ENCODE results near the gene RARB.

RARB gene

GRCh38 chr3:25421747-25422146, 6.3 kb upstream of the RARB start:
- no peak for DNase-seq (ENCODE audit: low read depth in 2 of 2, low spot score in 1 of 2)

- DNase-seq (ENCODE audit: low read depth in 2 of 2, low spot score in 1 of 2), result no peak
Measured at GRCh38 chr3:25423780-25424588, 4.1 kb upstream of the RARB start.

GRCh38 chr3:25424614-25425013, 3.4 kb upstream of the RARB start:
- DNase-seq (ENCODE audit: low read depth in 2 of 2, low spot score in 1 of 2), result no peak

GRCh38 chr3:25426408-25426807, 1.7 kb upstream of the RARB start:
- DNase-seq (ENCODE audit: low read depth in 2 of 2, low spot score in 1 of 2), result no peak

- no peak for DNase-seq (ENCODE audit: low read depth in 2 of 2, low spot score in 1 of 2)
Measured at GRCh38 chr3:25427155-25427554, 908 bp upstream of the RARB start.

GRCh38 chr3:25427563-25427941, 511 bp upstream of the RARB start:
- no peak for DNase-seq (ENCODE audit: low read depth in 2 of 2, low spot score in 1 of 2)

- no peak for DNase-seq (ENCODE audit: low read depth in 2 of 2, low spot score in 1 of 2)
Measured at GRCh38 chr3:25428789-25429335, 799 bp downstream of the RARB start.

- no peak for DNase-seq (ENCODE audit: low read depth in 2 of 2, low spot score in 1 of 2)
Measured at GRCh38 chr3:25429361-25430286, 1.6 kb downstream of the RARB start.

- DNase-seq (ENCODE audit: low read depth in 2 of 2, low spot score in 1 of 2), result no peak
Measured at GRCh38 chr3:25430287-25430934, 2.3 kb downstream of the RARB start.

- DNase-seq (ENCODE audit: low read depth in 2 of 2, low spot score in 1 of 2), result no peak
Measured at GRCh38 chr3:25430935-25431770, 3.1 kb downstream of the RARB start.

GRCh38 chr3:25432176-25432720, 4.2 kb downstream of the RARB start:
- no peak for DNase-seq (ENCODE audit: low read depth in 2 of 2, low spot score in 1 of 2)

GRCh38 chr3:25433106-25433505, 5.0 kb downstream of the RARB start:
- no peak for DNase-seq (ENCODE audit: low read depth in 2 of 2, low spot score in 1 of 2)

GRCh38 chr3:25433868-25434267, 5.8 kb downstream of the RARB start:
- no peak for DNase-seq (ENCODE audit: low read depth in 2 of 2, low spot score in 1 of 2)

- no peak for DNase-seq (ENCODE audit: low read depth in 2 of 2, low spot score in 1 of 2)
Measured at GRCh38 chr3:25437953-25438352, 9.9 kb downstream of the RARB start.

GRCh38 chr3:25438791-25439555, 10.9 kb downstream of the RARB start:
- no peak for DNase-seq (ENCODE audit: low read depth in 2 of 2, low spot score in 1 of 2)

- DNase-seq (ENCODE audit: low read depth in 2 of 2, low spot score in 1 of 2), result no peak
Measured at GRCh38 chr3:25441234-25441856, 13.3 kb downstream of the RARB start.

GRCh38 chr3:25442486-25442885, 14.4 kb downstream of the RARB start:
- DNase-seq (ENCODE audit: low read depth in 2 of 2, low spot score in 1 of 2), result no peak

- no peak for DNase-seq (ENCODE audit: low read depth in 2 of 2, low spot score in 1 of 2)
Measured at GRCh38 chr3:25444273-25444672, 16.2 kb downstream of the RARB start.

- DNase-seq (ENCODE audit: low read depth in 2 of 2, low spot score in 1 of 2), result no peak
Measured at GRCh38 chr3:25445731-25446130, 17.7 kb downstream of the RARB start.

All from stimulated activated CD8-positive, alpha-beta memory T cell treated with anti-CD3 and anti-CD28 coated beads, Interleukin-4, amount 100 ng/mL, for 4 hours (primary cell).